Measurements from ENCODE around the gene ATAD3B.

Gene ATAD3B

DNA sequence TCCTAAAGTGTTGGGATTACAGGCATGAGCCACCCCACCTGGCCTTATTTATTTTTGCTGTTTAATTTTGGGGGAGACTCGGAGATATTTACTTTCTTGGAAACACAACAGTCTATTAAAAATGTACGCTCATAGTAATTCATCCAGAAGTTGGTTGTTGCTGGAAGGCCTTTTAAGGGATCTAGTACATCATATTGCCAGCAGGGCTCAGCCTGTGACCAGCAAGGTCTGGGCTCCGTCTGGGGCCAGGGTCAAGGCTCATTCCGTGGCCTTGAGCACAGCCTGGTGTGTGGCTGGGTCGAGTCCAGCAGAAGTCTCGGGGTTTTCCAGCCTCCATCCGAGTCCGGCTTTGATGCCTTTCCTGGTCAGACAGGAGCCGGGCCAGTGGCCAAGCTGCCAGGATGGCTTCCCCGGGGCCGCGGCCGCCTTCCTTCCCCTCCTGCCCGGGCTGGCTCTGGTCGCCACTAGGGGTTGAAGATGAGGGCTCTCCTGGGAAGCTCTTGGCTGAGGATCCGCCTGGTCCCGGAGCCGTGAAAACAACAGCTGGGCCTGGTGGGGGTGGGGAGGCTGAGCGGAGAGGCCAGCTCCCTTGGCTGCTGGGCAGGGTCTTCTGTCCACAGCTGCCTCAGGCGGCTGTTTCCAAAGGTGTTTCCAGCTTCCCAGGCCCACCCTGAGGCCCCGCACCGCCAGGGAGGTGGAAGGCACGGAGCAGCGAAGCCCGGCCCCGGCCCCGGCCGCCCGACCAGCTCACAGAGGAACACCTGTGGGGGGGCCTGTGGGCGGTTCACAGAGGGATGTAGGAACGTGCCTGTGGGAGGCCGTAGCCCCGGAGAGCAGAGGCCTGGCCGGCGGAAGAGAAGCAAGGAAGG is 41.2 kb upstream of the ATAD3B start:
- H3K36me3 Mint-ChIP-seq, result no peaks in the 10 kb centered on the region
- no peak for ATAC-seq
- no peak overlapping the region for H3K27ac Mint-ChIP-seq
- peaks cover 6% of the 10 kb centered on the region for H3K4me1 Mint-ChIP-seq
- H3K9me3 Mint-ChIP-seq, result no peaks in the 10 kb centered on the region
- H3K4me3 Mint-ChIP-seq, result no peak overlapping the region
- DNase-seq (ENCODE audit: low spot score in 2 of 2), result no peak

- no peak overlapping the region for H3K4me3 Mint-ChIP-seq
- no peaks in the 10 kb centered on the region for H3K36me3 Mint-ChIP-seq
- H3K4me1 Mint-ChIP-seq, result peaks cover 6% of the 10 kb centered on the region
- DNase-seq (ENCODE audit: low spot score in 2 of 2) (no peak), ATAC-seq (no peak)
- H3K27ac Mint-ChIP-seq, result no peak overlapping the region
- no peaks in the 10 kb centered on the region for H3K9me3 Mint-ChIP-seq
These were observed 40.3 kb upstream of the ATAD3B start for GRCh38 chr1:1430992-1431844.

GRCh38 chr1:1431845-1432273 is 39.7 kb upstream of the ATAD3B start:
- no peak overlapping the region for H3K27ac Mint-ChIP-seq
- no peak for DNase-seq (ENCODE audit: low spot score in 2 of 2)
- no peak for ATAC-seq
- H3K36me3 Mint-ChIP-seq, result no peaks in the 10 kb centered on the region
- H3K4me3 Mint-ChIP-seq, result no peak overlapping the region
- H3K9me3 Mint-ChIP-seq, result no peaks in the 10 kb centered on the region
- H3K4me1 Mint-ChIP-seq, result peaks cover 6% of the 10 kb centered on the region

- no peaks in the 10 kb centered on the region for H3K9me3 Mint-ChIP-seq
- no peak overlapping the region for H3K27ac Mint-ChIP-seq
- ATAC-seq (no peak), DNase-seq (ENCODE audit: low spot score in 2 of 2) (no peak)
- H3K4me1 Mint-ChIP-seq, result peaks cover 6% of the 10 kb centered on the region
- no peak overlapping the region for H3K4me3 Mint-ChIP-seq
- no peaks in the 10 kb centered on the region for H3K36me3 Mint-ChIP-seq
These were observed 39.2 kb upstream of the ATAD3B start for GRCh38 chr1:1432274-1432950.

GRCh38 chr1:1432951-1433803 is 38.4 kb upstream of the ATAD3B start:
- no peak overlapping the region for H3K27ac Mint-ChIP-seq
- H3K9me3 Mint-ChIP-seq, result no peaks in the 10 kb centered on the region
- H3K4me3 Mint-ChIP-seq, result peak overlapping the region; percentile 55

DNA sequence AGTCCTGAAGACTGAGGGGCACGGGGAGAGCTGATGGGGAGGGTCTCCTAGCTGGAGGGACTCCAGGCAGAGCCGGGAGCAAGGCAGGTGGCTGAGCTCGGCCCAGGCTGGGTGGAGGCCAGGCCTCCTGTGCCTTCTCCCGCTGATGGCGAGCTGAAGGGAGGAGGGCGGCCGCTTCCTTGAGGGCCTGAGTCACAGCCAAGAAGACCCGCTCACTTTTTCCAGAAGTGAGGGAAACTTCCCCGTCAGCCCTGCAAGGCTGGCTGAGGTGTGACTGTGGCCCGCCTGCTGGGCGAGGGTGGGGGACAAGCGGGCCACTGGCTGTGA is 37.8 kb upstream of the ATAD3B start:
- peak; percentile 61 for ATAC-seq
- Mint-ChIP-seq H3K9me3 (no peaks in the 10 kb centered on the region), H3K4me1 (peaks cover 6% of the 10 kb centered on the region), H3K36me3 (no peaks in the 10 kb centered on the region), H3K4me3 (peak overlapping the region; percentile 55), H3K27ac (no peak overlapping the region)
- DNase-seq (ENCODE audit: low spot score in 2 of 2), result no peak

More at GRCh38 chr1:1432951-1433803, 38.4 kb upstream of the ATAD3B start:
- Mint-ChIP-seq H3K36me3 (no peaks in the 10 kb centered on the region), H3K4me1 (peaks cover 6% of the 10 kb centered on the region)
- ATAC-seq (no peak), DNase-seq (ENCODE audit: low spot score in 2 of 2) (no peak)

GRCh38 chr1:1434131-1434823 is 37.3 kb upstream of the ATAD3B start:
- Mint-ChIP-seq H3K4me3 (peak overlapping the region; percentile 55), H3K4me1 (peaks cover 6% of the 10 kb centered on the region)
- no peak for ATAC-seq

DNA sequence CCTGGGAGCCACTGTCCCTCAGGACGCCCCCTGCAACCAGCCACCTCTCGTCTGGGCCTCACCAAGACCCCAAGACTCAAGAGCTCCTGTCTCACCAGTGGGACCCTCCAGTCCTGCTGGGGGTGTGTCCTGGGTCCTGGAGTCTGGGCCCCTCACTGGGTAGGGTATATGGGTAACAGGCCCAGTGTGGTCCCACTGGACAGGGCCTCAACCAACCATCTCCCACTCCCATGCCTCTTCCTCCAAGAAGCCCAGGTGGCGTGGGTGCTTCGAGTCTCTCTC is 36.8 kb upstream of the ATAD3B start:
- no peaks in the 10 kb centered on the region for H3K36me3 Mint-ChIP-seq
- no peak overlapping the region for H3K27ac Mint-ChIP-seq
- no peak for DNase-seq (ENCODE audit: low spot score in 2 of 2)
- peak overlapping the region; percentile 55 for H3K4me3 Mint-ChIP-seq
- H3K4me1 Mint-ChIP-seq, result peaks cover 6% of the 10 kb centered on the region
- no peaks in the 10 kb centered on the region for H3K9me3 Mint-ChIP-seq
- no peak for ATAC-seq

More at GRCh38 chr1:1434131-1434823, 37.3 kb upstream of the ATAD3B start:
- Mint-ChIP-seq H3K9me3 (no peaks in the 10 kb centered on the region), H3K36me3 (no peaks in the 10 kb centered on the region), H3K27ac (no peak overlapping the region)
- DNase-seq (ENCODE audit: low spot score in 2 of 2), result no peak

DNA sequence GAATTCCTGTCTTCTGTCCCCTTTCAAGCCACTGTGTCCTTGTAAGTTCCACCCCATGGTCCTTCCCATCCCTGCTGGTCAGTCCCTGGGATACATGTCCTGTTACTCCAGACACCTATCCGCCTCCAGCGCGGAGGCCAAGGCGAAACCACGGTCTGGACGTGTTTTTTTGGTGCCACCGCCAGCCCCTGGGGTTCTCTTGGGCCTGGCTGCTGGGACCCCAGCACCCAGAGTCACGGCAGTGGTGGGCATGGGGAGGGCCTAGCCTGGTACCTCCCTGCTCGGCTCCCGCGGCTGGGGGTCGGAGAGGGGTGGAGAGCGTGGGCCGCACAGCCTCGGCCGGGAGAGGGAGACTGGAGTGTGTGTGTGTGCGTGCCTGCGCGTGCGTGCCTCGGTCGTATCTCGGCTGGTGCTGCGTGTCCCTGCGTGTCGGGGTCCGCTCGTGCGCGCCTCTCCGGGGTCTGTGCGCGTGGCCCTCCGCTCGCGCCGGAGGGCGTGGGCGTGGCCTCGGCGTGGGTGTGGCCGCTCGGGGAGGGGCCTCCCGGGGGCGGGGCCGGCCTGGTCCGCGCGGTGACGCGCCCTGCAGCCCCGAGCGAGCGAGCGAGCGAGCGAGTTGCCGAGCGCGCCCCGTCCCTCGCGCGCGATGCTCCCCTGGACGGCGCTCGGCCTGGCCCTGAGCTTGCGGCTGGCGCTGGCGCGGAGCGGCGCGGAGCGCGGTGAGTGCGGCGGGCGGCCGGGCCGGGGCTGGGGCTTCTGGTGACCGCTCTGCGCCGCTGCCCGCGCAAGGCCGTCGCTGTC is 36.3 kb upstream of the ATAD3B start, which contains the start of gene VWA1:
Gene VWA1 (plus strand): TSS at position 585 of the 798 bp plus-strand sequence. CDS start 59 bp downstream, at position 644.
- Mint-ChIP-seq H3K9me3 (no peaks in the 10 kb centered on the region), H3K27ac (no peak within 1 kb of the TSS), H3K4me3 (peak within 1 kb of the TSS; percentile 56), H3K36me3 (no peaks in the 10 kb centered on the region), H3K4me1 (peaks cover 6% of the 10 kb centered on the region)
- peak; percentile 72 to 82 for DNase-seq (ENCODE audit: low spot score in 2 of 2)
- ATAC-seq, result peak; percentile 73

DNA sequence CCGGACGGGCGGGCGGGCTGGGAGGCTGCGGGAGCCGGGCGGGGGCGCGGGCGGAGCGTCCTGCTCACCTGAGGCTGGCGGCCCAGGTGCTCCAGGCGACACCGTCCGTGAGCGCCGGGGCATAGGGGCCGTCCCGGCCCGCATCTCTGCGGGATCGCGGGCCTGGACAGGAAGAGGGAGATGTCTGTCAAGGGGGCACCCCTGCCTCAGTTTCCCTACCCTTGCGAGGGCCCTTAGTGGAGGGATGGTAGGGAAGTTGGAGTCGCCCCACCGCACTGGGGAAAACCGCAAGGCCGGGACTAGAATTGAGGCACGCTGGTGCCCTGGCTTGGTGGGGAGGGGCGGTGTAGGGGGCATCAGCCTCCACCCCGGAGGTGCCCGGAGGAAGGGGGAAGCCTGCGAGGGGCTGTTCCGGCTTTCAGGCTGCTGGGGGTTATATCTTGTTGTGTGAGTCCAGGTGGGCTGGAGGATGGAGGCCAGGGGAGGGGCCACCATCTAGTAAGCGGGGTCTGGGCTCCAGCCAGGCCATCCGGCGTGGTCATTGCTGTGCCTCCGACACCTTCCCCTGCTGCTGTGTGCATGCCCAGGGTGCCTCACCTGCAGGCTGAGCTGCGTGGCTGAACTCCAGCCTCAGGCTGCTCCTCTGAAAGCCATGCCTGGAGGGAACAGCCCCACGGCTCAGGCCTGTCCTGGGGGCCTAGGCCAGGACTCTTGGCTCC is 35.5 kb upstream of the ATAD3B start:
- H3K9me3 Mint-ChIP-seq, result no peaks in the 10 kb centered on the region
- H3K4me3 Mint-ChIP-seq, result peak overlapping the region; percentile 56
- H3K27ac Mint-ChIP-seq, result no peak overlapping the region
- H3K4me1 Mint-ChIP-seq, result peaks cover 6% of the 10 kb centered on the region
- ATAC-seq (no peak), DNase-seq (ENCODE audit: low spot score in 2 of 2) (no peak)
- no peaks in the 10 kb centered on the region for H3K36me3 Mint-ChIP-seq

- Mint-ChIP-seq H3K27ac (no peak overlapping the region), H3K4me1 (peaks cover 6% of the 10 kb centered on the region), H3K9me3 (no peaks in the 10 kb centered on the region), H3K36me3 (no peaks in the 10 kb centered on the region), H3K4me3 (peak overlapping the region; percentile 56)
- DNase-seq (ENCODE audit: low spot score in 2 of 2) (no peak), ATAC-seq (no peak)
These were observed 34.9 kb upstream of the ATAD3B start for GRCh38 chr1:1436630-1437032.

- no peaks in the 10 kb centered on the region for H3K36me3 Mint-ChIP-seq
- no peaks in the 10 kb centered on the region for H3K9me3 Mint-ChIP-seq
- ATAC-seq (no peak), DNase-seq (ENCODE audit: low spot score in 2 of 2) (no peak)
- H3K27ac Mint-ChIP-seq, result no peak overlapping the region
- peaks cover 6% of the 10 kb centered on the region for H3K4me1 Mint-ChIP-seq
- H3K4me3 Mint-ChIP-seq, result no peak overlapping the region
These were observed 34.3 kb upstream of the ATAD3B start for GRCh38 chr1:1437033-1437903.

Data from stimulated activated effector memory CD8-positive, alpha-beta T cell treated with anti-CD3 and anti-CD28 coated beads, Interleukin-12 subunit alpha, Interleukin-12 subunit beta, amount 100 ng/mL, for 72 hours (primary cell).